NCI-H524 (cell line): Measurements from ENCODE around the gene HOXB1.
"Not testable (repeated sequence)": the region's sequence is repeated elsewhere in the genome, so short reads cannot be mapped to it uniquely, and the experiment has no call there.

Experiments used
- DNase-seq, 2 experiments: peaks; one replicate each; lab custom pipeline; 2025; lab: John Stamatoyannopoulos, UW

HOXB1 gene

GRCh38 chr17:48543107-48543853, 12.5 kb upstream of the HOXB1 start:
- DNase-seq = peak in 1 of 2 experiments; percentile 55

- no peak for DNase-seq
These were observed 11.9 kb upstream of the HOXB1 start for GRCh38 chr17:48542698-48543106.

- DNase-seq = peak in 1 of 2 experiments; percentile 38
These were observed 11.4 kb upstream of the HOXB1 start for GRCh38 chr17:48542114-48542656.

- DNase-seq = peak in 1 of 2 experiments; percentile 35
These were observed 10.8 kb upstream of the HOXB1 start for GRCh38 chr17:48541577-48542113.

- peak in 1 of 2 experiments; percentile 49 for DNase-seq
These were observed 10.3 kb upstream of the HOXB1 start for GRCh38 chr17:48541036-48541576.

- no peak for DNase-seq
These were observed 9.4 kb upstream of the HOXB1 start for GRCh38 chr17:48540213-48540612.

GRCh38 chr17:48539177-48539576, 8.4 kb upstream of the HOXB1 start:
- no peak for DNase-seq

GRCh38 chr17:48537316-48537715, 6.5 kb upstream of the HOXB1 start:
- DNase-seq = no peak

GRCh38 chr17:48535793-48536559, 5.2 kb upstream of the HOXB1 start:
- DNase-seq = not testable (repeated sequence)

GRCh38 chr17:48532261-48532660, 1.4 kb upstream of the HOXB1 start:
- DNase-seq = no peak

GRCh38 chr17:48530208-48530886, 464 bp downstream of the HOXB1 start:
- no peak for DNase-seq

GRCh38 chr17:48529683-48530009, 1.2 kb downstream of the HOXB1 start:
- no peak for DNase-seq

- DNase-seq = no peak
These were observed 1.7 kb downstream of the HOXB1 start for GRCh38 chr17:48528936-48529682.

GRCh38 chr17:48528153-48528935, 2.5 kb downstream of the HOXB1 start:
- DNase-seq = no peak

GRCh38 chr17:48527547-48527932, 3.3 kb downstream of the HOXB1 start:
- no peak for DNase-seq

GRCh38 chr17:48526608-48527546, 3.9 kb downstream of the HOXB1 start:
- DNase-seq = no peak

GRCh38 chr17:48523010-48523409, 7.8 kb downstream of the HOXB1 start:
- no peak for DNase-seq

- DNase-seq = no peak
These were observed 8.7 kb downstream of the HOXB1 start for GRCh38 chr17:48522031-48522653.

GRCh38 chr17:48520631-48521079, 10.2 kb downstream of the HOXB1 start:
- no peak for DNase-seq
